HG02798 (cell line): Measurements from ENCODE around the gene TM9SF2.
"Not testable (repeated sequence)": the region's sequence is repeated elsewhere in the genome, so short reads cannot be mapped to it uniquely, and the experiment has no call there.

Experiments used
- ATAC-seq: cut with Tn5 transposase; IDR thresholded peaks from one replicate; pipeline ENCODE4 v1.9.1; 2021; ENCODE audit warnings: mild to moderate bottlenecking; ENCODE audit not compliant: unreplicated experiment, poor library complexity

The TM9SF2 gene, protein sequence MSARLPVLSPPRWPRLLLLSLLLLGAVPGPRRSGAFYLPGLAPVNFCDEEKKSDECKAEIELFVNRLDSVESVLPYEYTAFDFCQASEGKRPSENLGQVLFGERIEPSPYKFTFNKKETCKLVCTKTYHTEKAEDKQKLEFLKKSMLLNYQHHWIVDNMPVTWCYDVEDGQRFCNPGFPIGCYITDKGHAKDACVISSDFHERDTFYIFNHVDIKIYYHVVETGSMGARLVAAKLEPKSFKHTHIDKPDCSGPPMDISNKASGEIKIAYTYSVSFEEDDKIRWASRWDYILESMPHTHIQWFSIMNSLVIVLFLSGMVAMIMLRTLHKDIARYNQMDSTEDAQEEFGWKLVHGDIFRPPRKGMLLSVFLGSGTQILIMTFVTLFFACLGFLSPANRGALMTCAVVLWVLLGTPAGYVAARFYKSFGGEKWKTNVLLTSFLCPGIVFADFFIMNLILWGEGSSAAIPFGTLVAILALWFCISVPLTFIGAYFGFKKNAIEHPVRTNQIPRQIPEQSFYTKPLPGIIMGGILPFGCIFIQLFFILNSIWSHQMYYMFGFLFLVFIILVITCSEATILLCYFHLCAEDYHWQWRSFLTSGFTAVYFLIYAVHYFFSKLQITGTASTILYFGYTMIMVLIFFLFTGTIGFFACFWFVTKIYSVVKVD

DNA sequence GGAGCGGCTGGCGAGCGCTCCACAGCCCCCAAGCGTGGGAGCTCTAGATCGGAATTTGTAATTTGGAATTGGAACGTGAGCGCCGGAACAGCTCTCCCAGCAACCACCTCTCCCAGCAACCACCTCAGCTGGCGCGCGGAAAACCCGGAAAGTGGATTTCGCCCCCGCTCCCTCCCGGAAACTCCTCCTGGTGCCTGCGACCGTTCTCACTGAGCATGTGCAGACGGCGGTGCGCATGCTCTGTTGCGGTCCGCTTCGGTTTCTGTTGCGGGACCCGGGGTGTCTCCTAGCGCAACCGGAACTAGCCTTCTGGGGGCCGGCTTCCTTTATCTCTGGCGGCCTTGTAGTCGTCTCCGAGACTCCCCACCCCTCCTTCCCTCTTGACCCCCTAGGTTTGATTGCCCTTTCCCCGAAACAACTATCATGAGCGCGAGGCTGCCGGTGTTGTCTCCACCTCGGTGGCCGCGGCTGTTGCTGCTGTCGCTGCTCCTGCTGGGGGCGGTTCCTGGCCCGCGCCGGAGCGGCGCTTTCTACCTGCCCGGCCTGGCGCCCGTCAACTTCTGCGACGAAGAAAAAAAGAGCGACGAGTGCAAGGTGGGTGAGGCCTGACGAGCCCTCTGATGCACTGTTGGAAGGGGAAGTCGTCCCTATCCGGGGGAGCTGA is at the start of gene TM9SF2:
Gene TM9SF2, plus strand, starts transcription at position 289 of the 664 bp plus-strand sequence. Its CDS starts 135 bp downstream, at position 424.
- ATAC-seq: peak; percentile 64

DNA sequence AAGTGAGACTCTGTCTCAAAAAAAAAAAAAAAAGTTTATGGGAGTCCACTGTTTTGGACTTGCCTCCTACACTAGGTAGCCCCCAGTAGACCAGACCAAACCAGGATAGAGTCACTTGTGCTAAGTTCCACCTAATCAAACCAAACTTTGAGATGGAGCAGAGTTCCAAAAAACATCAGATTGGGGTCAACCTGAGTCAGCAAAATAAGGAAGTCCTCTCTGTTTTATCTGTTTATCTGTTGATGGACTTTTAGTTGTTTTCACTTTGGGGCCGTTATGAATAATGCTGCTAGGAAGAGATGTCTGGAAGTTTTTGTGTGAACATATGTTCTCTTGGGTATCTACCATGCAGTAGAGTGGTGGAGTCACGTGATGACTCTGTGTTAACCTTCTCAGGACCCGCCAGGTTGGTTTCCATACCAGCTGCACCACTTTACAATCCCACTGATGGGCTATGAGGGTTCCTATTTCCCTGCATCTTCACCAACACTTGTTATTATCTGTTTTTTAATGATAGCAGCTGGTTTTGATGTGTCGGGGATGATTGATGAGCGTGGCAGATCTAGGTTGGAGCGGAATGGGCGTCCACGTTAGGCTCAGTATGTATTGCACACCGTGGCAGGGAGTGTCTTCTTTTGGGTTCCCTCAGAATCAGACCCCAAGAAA is 46.6 kb upstream of the TM9SF2 start:
- no peak for ATAC-seq

DNA sequence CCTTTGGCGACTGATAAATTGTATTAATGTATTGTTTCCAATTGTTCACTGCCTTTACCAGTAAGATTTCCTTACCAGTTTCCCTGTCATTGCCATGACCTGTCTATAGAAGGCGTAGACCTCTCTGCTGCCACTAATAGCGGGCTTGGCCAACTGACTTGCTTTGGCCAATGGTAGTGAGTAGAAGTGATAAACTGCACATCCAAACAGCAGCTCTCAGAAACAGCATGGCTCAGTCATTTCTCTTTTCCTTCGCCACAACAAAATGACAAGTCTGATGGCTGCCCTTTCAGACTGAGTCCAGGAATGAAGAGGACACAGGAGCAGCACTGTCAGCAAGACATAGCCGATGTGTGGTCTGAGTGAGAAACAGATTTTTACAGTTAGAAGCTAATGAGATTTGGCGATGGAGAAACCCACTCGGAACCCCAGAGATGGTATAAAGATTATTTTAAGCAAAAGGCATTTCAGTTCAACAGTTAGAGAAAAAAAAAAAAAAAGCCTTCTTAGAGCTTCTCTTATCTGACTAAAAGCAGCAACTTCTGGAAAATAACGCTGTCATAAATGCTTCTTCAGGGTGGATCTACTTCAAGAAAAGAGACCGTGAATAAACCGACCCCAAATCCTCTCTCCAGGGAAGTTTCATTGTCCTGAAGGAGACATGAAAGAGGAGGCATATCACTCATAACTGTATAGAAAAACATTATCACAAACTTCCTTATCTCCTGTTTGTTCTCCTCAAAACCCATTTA is 42.0 kb upstream of the TM9SF2 start:
- ATAC-seq: no peak

DNA sequence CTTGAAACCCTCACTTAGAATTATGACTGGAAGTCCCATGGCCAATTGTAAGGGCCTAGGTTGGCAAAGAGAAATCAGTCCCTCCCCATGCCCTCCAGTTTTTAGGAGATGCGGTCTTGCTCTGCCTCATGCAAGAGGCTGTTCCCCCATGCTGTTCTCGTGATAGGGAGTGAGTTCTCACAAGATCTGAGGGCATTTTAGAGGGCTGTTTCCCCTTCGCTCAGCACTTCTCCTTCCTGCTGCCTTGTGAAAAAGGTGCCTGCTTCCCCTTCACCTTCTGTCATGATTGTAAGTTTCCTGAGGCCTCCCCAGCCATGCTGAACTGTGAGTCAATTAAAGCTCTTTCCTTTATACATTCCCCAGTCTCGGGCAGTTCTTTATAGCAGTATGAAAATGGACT is 40.5 kb upstream of the TM9SF2 start:
- not testable (repeated sequence) for ATAC-seq

DNA sequence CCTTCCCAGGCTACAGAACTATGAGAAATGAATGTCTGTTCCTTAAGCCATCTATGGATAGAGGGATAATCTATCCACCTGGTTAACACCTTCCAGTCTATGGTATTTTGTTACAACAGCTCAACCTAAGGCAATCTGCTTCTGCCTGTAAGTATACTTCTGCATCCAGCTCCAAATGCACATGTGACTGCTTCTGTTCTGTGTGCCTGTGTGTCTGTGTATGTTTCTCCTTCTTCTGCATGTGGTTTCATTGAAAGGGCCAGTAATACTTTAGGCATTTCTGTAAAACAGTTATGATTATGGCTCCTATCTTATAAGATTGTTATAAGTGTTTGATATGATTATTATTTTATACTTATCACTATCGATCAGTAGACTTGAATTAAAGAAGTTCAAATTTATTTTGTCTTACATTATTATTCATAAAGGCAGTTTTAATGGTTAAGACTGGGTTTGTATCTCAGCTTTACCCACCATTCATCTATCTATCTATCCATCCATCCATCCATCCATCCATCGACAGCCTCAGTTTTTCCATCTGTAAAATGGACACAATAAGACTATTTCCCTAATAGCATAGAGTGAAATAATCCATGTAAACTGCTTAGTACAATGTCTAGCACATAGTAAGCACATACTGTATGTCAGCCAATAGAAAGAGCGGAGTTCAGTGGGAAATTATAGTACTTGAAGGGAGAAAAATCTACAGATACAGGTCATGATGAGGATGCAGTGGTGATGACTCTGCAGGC is 37.5 kb upstream of the TM9SF2 start:
- ATAC-seq: no peak

DNA sequence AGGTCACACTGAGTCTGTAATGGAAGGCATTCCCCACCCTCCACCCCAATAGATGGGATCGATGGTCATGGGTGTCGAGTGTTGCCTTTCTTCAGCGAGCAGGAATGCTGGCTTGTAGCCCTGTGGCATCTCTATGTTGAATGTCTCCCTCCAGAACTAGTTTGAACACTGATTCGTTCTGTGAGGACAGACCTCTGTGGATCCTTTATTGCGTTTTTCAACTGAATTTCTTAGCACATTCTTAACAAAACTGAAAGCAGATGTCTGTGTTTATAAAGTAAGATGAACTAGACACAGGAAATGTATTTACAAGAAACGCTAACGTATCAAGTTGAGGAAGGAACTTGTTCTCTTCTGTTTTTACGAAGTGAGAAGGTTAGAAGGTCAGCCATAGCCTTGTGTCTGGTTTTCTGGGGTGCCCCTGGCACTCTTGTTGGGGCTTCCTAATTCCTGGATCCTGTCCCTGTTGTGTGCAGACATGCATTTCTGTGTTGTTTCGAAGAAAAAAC is 36.8 kb upstream of the TM9SF2 start:
- ATAC-seq: no peak

DNA sequence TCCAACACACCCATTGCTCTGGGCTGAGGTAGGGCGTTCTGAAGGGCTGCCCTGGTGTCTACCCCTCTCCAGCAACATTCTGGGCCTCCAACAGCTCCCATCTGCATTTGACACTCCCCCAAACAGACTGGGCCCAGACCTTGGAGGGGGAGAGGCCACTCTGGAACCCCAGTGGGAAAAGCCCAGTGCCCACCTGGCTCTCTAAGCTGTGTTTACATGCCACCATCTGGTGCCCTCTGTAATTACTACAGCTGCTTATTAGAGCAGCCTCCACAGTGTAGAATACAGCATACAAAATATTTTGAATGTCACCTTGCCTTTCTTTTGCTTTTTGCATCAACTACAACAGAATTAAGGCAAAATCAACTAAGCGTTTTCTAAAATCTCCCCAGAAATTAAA is 35.8 kb upstream of the TM9SF2 start:
- ATAC-seq: no peak

DNA sequence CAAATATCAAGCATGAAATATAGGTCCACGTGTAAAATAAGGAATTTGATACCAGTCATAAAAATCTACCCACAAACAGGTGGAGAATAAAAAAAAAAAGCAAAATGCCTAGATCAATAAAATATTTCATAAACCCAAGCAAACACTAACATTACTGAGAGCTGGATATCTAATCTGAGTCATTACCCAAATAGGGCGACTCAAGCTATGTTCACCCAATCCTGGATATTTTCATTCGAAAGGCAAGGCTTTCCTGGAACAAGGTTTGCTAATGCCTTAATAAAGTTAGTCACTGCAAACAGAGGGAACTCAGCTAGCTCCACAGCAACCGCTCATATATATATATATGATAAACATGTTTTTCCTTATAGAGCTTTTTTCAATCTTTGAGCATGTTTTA is 33.5 kb upstream of the TM9SF2 start:
- ATAC-seq: no peak

DNA sequence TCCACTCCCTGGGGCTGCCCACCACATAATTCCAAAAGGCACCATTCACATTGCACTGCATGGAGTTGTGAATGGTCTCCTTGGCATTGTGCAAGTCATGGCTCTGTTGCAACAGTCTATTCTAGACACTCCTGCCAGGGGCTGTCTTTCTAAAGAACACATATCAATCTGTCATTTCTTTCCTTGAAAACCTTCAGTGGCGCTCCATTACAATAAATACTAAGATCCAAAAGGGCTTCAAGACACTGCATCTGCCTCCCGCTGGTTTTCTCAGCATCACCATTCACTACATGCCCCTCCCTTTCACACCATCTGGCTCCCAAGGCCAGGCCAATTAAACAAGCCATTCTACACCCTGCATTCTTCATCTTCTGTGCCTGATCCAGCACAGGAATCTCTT is 32.2 kb upstream of the TM9SF2 start:
- no peak for ATAC-seq

DNA sequence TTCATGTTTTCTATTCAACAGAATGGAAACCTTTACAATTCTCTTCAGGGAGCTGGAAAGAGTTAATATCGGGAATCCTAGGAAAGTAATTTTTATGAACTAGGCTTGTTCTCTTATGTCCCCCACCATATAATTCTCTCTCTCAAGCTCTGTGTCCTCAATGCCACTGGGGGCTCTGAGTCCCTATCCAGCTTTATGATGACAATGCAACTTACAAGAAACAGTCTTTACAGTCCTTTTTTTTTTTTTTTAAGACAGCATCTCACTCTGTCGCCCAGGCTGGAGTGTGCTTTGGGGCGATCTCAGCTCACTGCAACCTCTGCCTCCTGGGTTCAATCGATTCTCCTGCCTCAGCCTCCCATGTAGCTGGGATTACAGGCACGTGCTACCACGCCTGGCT is 31.2 kb upstream of the TM9SF2 start:
- ATAC-seq: no peak

DNA sequence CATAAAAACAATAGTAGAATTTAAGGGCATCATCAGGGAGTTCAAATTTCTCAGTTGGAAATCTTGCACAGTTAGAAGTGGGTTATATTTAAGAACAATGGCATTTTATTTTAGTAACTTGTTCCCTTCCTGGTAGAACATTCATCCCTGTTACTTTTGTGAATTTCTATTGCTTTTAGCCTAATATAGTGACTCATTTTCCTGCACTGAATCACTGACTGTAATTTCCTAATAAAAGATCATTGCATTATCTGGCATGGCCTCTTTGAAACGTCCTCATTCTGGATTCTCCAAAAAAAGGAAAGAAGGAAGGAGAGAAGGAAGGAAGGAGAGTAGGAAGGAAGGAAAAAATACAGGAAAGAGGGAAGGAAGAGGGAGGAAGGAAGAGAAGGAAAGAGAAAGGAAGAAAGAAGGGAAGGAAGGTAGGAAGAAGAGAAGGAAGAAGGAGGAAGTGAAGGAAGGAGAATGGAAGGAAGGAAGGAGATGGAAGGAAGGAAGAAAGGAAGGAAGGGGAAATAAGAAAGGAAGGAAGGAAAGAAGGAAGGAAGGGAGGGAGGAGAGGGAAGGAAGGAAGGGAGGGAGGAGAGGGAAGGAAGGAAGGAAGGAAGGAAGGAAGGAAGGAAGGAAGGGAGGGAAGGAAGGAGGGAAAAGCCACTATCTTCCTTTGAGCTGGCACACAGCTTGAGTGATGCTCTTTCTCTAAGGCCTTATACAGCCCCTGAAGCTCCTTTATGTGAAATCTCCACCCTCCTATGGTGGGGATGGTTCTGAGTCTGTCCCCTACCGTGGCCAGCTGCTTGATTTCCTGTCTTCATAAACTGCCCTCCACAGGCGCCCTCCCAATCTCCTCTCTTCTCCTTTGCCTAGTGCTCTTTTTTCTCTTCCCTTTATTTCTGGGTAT is 29.8 kb upstream of the TM9SF2 start:
- no peak for ATAC-seq

DNA sequence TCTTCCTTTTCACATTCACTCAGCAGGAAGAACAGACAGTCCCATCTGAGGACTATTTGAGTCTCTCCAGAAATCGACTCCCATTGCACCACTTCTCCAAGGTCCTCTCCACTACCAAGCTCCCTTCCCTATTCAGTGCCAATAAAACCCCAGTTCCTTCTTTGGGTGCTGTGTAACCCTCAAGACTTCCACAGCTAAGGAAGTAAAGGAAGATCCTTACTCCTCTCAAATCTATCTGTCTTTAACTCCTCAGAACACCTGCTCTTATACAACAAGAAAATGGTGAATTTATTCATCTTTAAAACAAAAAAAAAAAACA is 29.2 kb upstream of the TM9SF2 start:
- no peak for ATAC-seq

DNA sequence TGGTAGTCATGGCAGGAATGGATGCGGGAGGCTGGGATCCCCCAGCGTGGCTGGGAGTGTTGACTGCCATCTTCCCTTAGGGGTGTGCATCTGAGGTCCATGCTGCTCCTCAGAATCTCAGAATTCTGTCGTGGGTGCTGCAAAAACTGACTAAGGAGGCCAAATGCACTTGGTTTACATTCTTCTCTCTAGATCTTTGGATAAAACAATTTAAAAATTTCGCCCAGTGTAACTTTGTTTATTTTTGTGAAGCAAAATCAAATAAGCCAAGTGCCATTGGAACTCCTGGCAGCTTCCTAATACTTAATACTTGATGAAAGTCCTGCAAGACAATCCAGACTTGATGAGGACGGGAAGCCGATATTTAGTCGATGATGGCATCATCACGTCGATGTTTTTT is 27.8 kb upstream of the TM9SF2 start:
- ATAC-seq: no peak

DNA sequence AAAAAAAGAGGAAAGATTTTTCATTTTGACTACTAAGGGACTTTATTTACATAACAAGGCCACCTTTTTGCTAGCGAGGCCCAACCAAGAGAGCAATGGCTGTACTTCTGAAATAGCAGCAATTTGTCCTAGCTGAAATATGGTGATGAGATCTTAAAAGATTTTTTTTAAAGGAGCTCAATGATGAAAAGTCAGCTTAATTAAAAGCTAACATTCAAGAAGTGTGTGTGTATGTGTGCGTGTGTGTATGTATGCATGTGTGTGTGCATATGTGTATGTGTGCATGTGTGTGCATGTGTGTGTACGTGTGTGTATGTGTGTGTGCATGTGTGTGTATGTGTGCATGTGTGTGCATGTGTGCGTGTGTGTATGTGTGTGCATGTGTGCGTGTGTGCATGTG is 24.6 kb upstream of the TM9SF2 start:
- ATAC-seq: no peak

DNA sequence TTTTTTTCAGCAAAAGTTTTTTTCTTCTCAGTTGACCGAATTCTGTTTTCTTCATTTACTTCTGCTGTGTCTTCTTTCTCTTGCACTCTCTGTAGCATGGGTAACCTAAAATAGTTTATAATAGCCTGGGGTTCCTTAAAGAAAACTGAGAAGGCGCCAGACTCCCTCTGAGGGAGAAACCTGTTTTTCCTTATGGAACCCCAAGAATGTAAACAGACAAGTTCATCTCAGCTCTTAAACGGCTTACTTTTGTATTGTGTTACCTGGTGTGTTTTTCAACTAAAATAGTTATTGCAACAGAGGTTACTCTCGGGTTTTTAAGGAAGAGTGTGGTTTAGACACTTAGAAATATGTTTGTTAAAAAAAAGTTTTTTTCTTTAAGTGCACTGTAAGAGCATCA is 23.8 kb upstream of the TM9SF2 start:
- ATAC-seq: no peak

DNA sequence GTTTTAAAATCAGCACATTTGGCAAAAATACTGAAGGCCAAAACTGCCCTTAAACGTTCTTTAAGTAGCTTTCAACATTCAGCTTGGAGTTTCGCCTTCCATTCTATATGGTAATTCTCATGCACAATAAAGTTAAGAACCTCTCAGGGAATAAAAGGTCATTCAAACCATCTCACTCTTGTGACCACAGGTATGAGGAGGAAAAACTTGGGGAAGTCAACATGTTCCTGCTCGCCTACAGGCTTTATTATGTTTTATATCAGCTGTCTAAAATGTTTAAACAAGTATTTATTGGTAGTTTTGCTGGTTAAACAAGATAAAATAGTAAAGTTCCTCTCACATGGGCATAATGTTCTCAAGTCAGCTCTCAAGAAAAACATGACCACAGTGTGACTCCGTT is 19.9 kb upstream of the TM9SF2 start:
- no peak for ATAC-seq

DNA sequence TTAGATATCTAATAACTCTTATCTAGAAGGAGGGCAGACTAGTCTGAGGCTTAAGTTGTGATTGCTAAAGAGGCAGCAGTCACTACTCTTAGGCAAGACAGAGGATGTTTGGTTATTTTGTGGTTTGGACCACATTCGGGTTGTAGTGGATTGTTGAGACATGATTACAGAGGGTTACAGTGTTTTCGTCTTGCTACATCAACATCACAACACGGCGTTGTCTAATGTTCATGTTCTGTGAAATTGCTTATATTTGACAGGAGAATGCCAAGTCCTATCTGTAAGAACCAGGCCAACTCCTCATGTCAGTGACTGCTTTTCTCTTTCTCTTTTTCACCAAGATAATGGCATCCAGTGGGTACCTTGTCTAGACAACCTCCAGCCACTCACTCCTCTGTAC is 16.8 kb upstream of the TM9SF2 start:
- no peak for ATAC-seq

DNA sequence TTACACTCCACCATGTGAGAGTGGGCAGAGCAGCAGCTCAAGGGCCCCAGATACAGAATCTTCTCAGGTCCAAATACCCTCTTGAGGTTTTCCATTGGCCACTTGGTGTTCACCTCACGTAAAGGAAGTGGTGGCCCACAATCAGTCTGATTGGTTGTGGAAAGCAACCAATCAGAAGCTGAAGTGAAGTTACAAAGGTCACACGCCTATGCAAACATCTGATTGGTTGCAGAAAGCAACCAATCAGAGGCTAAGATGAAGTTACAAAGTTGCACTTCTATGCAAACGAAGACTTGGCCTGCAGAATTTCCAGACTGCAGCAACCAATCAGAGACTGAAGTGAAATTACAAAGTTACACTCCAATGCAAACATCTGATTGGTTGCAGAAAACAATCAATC is 14.3 kb upstream of the TM9SF2 start:
- no peak for ATAC-seq
